Mesenchymal stem cell (in vitro differentiated cells and primary cell): ENCODE measurements around the gene APOA4.
"Not testable (repeated sequence)": the region's sequence is repeated elsewhere in the genome, so short reads cannot be mapped to it uniquely, and the experiment has no call there.

ENCODE experiments used
- DNase-seq: peaks from one replicate; pipeline ENCODE4 v3.0.0-alpha.2; 2013
- H2AFZ ChIP-seq: one replicate; pipeline ENCODE4 v1.6.1; 2013; ENCODE audit warnings: low read depth, mild to moderate bottlenecking, control low read depth, inconsistent platforms, low read length, moderate library complexity
- H2AK5ac ChIP-seq: 2 replicates; pipeline ENCODE4 v1.6.1; 2013; ENCODE audit warnings: low read length, moderate library complexity, mild to moderate bottlenecking, inconsistent platforms; ENCODE audit not compliant: severe bottlenecking
- H2BK120ac ChIP-seq: one replicate; pipeline ENCODE4 v1.6.1; 2013; ENCODE audit warnings: low read depth, mild to moderate bottlenecking, inconsistent platforms, low read length, moderate library complexity
- H2BK12ac ChIP-seq, 2 experiments: one replicate each; pipeline ENCODE4 v1.6.1; 2013; ENCODE audit warnings: inconsistent platforms in 2 of 2, low read length in 2 of 2, mild to moderate bottlenecking in 2 of 2, moderate library complexity in 2 of 2, control low read depth in 1 of 2
- H2BK15ac ChIP-seq: one replicate; pipeline ENCODE4 v1.6.1; 2013; ENCODE audit warnings: mild to moderate bottlenecking, low read depth, inconsistent platforms; ENCODE audit not compliant: poor library complexity, severe bottlenecking
- H2BK5ac ChIP-seq: 2 replicates; pipeline ENCODE4 v1.6.1; 2013; ENCODE audit warnings: low read depth, mild to moderate bottlenecking, low read length, control low read depth, inconsistent platforms; ENCODE audit not compliant: poor library complexity, severe bottlenecking
- H3K14ac ChIP-seq, 2 experiments: one replicate each; pipeline ENCODE4 v1.6.1; 2013; ENCODE audit warnings: inconsistent platforms in 2 of 2, low read length in 2 of 2, control low read depth in 1 of 2, mild to moderate bottlenecking in 1 of 2, moderate library complexity in 1 of 2
- H3K18ac ChIP-seq, 2 experiments: one replicate each; pipeline ENCODE4 v1.6.1; 2013; ENCODE audit warnings: inconsistent platforms in 2 of 2, low read length in 2 of 2, control low read depth in 1 of 2, low read depth in 1 of 2, mild to moderate bottlenecking in 1 of 2
- H3K23ac ChIP-seq, 2 experiments: one replicate each; pipeline ENCODE4 v1.6.1; 2013; ENCODE audit warnings: inconsistent platforms in 2 of 2, low read length in 2 of 2, mild to moderate bottlenecking in 2 of 2, moderate library complexity in 2 of 2, control low read depth in 1 of 2
- H3K27ac ChIP-seq: 2 replicates; pipeline ENCODE4 v1.5.1; 2013; ENCODE audit warnings: mild to moderate bottlenecking, moderate library complexity, low read length, control low read depth, inconsistent platforms; ENCODE audit not compliant: poor library complexity, severe bottlenecking
- H3K27me3 ChIP-seq, 2 experiments: 2 replicates each; pipeline versions ENCODE4 v1.6.1 to v1.7.0; 2013; ENCODE audit warnings: low read length in 2 of 2, mild to moderate bottlenecking in 2 of 2, moderate library complexity in 2 of 2, control low read depth in 1 of 2, inconsistent platforms in 1 of 2; ENCODE audit not compliant: control insufficient read depth in 1 of 2, insufficient read depth in 1 of 2
- H3K36me3 ChIP-seq, 2 experiments: 2 replicates each; pipeline versions ENCODE4 v1.6.1 to v1.7.0; 2013; ENCODE audit warnings: low read length in 2 of 2, control low read depth in 1 of 2, inconsistent platforms in 1 of 2, low read depth in 1 of 2, mild to moderate bottlenecking in 1 of 2; ENCODE audit not compliant: insufficient read depth in 2 of 2, control insufficient read depth in 1 of 2
- H3K4ac ChIP-seq, 2 experiments: one replicate each; pipeline ENCODE4 v1.6.1; 2013; ENCODE audit warnings: inconsistent platforms in 2 of 2, low read length in 2 of 2, mild to moderate bottlenecking in 2 of 2, moderate library complexity in 2 of 2, control low read depth in 1 of 2, low read depth in 1 of 2
- H3K4me1 ChIP-seq: 2 replicates; pipeline ENCODE4 v1.6.1; 2013; ENCODE audit warnings: low read depth, low read length, control low read depth; ENCODE audit not compliant: control insufficient read depth, insufficient read depth
- H3K4me2 ChIP-seq: 2 replicates; pipeline ENCODE4 v1.6.1; 2013; ENCODE audit warnings: low read length, mild to moderate bottlenecking, inconsistent platforms; ENCODE audit not compliant: poor library complexity, severe bottlenecking
- H3K4me3 ChIP-seq, 2 experiments: 2 replicates each; pipeline versions ENCODE4 v1.5.1 to v1.7.0; 2013; ENCODE audit warnings: low read length in 2 of 2, mild to moderate bottlenecking in 2 of 2, control low read depth in 1 of 2, low read depth in 1 of 2; ENCODE audit not compliant: insufficient read depth in 1 of 2
- H3K79me1 ChIP-seq: replicated peaks from 2 replicates; pipeline ENCODE4 v1.6.1; 2013; ENCODE audit warnings: mild to moderate bottlenecking, control low read depth, low read length, inconsistent platforms; ENCODE audit not compliant: poor library complexity, severe bottlenecking
- H3K9ac ChIP-seq: 2 replicates; pipeline ENCODE4 v1.7.0; 2013; ENCODE audit warnings: mild to moderate bottlenecking, low read length, moderate library complexity
- H3K9me3 ChIP-seq: 2 replicates; pipeline ENCODE4 v1.7.0; 2013; ENCODE audit warnings: mild to moderate bottlenecking, low read length; ENCODE audit not compliant: control insufficient read depth
- H4K8ac ChIP-seq: one replicate; pipeline ENCODE4 v1.6.1; 2013; ENCODE audit warnings: inconsistent platforms, mild to moderate bottlenecking, low read length, moderate library complexity
- H4K91ac ChIP-seq: one replicate; pipeline ENCODE4 v1.6.1; 2013; ENCODE audit warnings: mild to moderate bottlenecking, low read length, inconsistent platforms
- WGBS: methylation state at CpG from one replicate; pipeline ENCODE4 v1.1.7; 2013; ENCODE audit warnings: mixed read lengths; 5-methylcytosine and 5-hydroxymethylcytosine counted together

The APOA4 gene

GRCh38 chr11:116807601-116808261 lies 15.4 kb downstream of the APOA4 start:
- H3K27me3 ChIP-seq: peaks cover 0 to 11% of the 10 kb centered on the region in 2 experiments
- no peak overlapping the region for H2BK12ac ChIP-seq
- no peak overlapping the region for H3K27ac ChIP-seq
- H2BK120ac ChIP-seq: no peak overlapping the region
- no peaks in the 10 kb centered on the region for H3K36me3 ChIP-seq
- WGBS: 93% methylated on average over 5 of the region's 6 CpGs
- H2AFZ ChIP-seq: no peak overlapping the region
- no peak overlapping the region for H3K4ac ChIP-seq
- H3K23ac ChIP-seq: no peak overlapping the region
- no peak overlapping the region for H3K4me3 ChIP-seq
- no peak overlapping the region for H4K8ac ChIP-seq
- H3K18ac ChIP-seq: no peak overlapping the region
- H4K91ac ChIP-seq: no peak overlapping the region
- H2BK5ac ChIP-seq: no peak overlapping the region
- no peak overlapping the region for H3K9ac ChIP-seq
- H3K4me2 ChIP-seq: no peak overlapping the region
- no peaks in the 10 kb centered on the region for H3K79me1 ChIP-seq
- no peak overlapping the region for H2AK5ac ChIP-seq
- no peak for DNase-seq
- no peaks in the 10 kb centered on the region for H3K4me1 ChIP-seq
- H3K9me3 ChIP-seq: no peaks in the 10 kb centered on the region
- no peak overlapping the region for H2BK15ac ChIP-seq
- H3K14ac ChIP-seq: no peak overlapping the region

GRCh38 chr11:116804001-116804400 lies 19.1 kb downstream of the APOA4 start:
- Histone ChIP-seq H3K4me3 (no peak overlapping the region), H3K27ac (no peak overlapping the region), H3K27me3 (peaks cover 0 to 11% of the 10 kb centered on the region in 2 experiments), H2AK5ac (no peak overlapping the region), H2BK5ac (no peak overlapping the region), H3K9ac (no peak overlapping the region), H2AFZ (no peak overlapping the region), H3K18ac (no peak overlapping the region), H3K36me3 (no peaks in the 10 kb centered on the region), H2BK120ac (no peak overlapping the region), H3K4ac (no peak overlapping the region), H2BK12ac (no peak overlapping the region), H3K9me3 (no peaks in the 10 kb centered on the region), H2BK15ac (no peak overlapping the region), H4K91ac (no peak overlapping the region), H3K79me1 (no peaks in the 10 kb centered on the region), H4K8ac (no peak overlapping the region), H3K4me2 (no peak overlapping the region), H3K4me1 (no peaks in the 10 kb centered on the region), H3K23ac (no peak overlapping the region), H3K14ac (no peak overlapping the region)
- DNase-seq: no peak
- 76% methylated on average over 3 of the region's 3 CpGs for WGBS

- not testable (repeated sequence) for H3K79me1 ChIP-seq, H3K14ac ChIP-seq, DNase-seq, H3K36me3 ChIP-seq, H3K9ac ChIP-seq, H3K23ac ChIP-seq, H2AFZ ChIP-seq, H2AK5ac ChIP-seq, H3K9me3 ChIP-seq, H2BK5ac ChIP-seq, H4K91ac ChIP-seq, H3K4ac ChIP-seq, H3K4me3 ChIP-seq, H2BK120ac ChIP-seq, H4K8ac ChIP-seq, H3K27ac ChIP-seq, H2BK15ac ChIP-seq, H3K4me1 ChIP-seq, H3K27me3 ChIP-seq, H3K18ac ChIP-seq, H3K4me2 ChIP-seq, H2BK12ac ChIP-seq
These were observed 21.4 kb downstream of the APOA4 start for GRCh38 chr11:116801662-116802061.

GRCh38 chr11:116800610-116801009 lies 22.5 kb downstream of the APOA4 start:
- DNase-seq: no peak
- Histone ChIP-seq H2BK5ac (no peak overlapping the region), H3K23ac (no peak overlapping the region), H2BK12ac (no peak overlapping the region), H4K8ac (no peak overlapping the region), H3K9me3 (no peaks in the 10 kb centered on the region), H3K9ac (no peak overlapping the region), H3K4ac (no peak overlapping the region), H2AK5ac (no peak overlapping the region), H3K27me3 (no peaks in the 10 kb centered on the region), H3K27ac (no peak overlapping the region), H3K36me3 (no peaks in the 10 kb centered on the region), H2BK120ac (no peak overlapping the region), H2AFZ (no peak overlapping the region), H4K91ac (no peak overlapping the region), H3K4me1 (no peaks in the 10 kb centered on the region), H2BK15ac (no peak overlapping the region), H3K79me1 (no peaks in the 10 kb centered on the region), H3K4me2 (no peak overlapping the region), H3K4me3 (no peak overlapping the region), H3K14ac (no peak overlapping the region), H3K18ac (no peak overlapping the region)
- WGBS: 89% methylated on average over 2 of the region's 2 CpGs
